CD4-positive, alpha-beta T cell treated with Interleukin-15 for 1 hour (primary cell): Measurements from ENCODE around the gene NDUFA7.
A peak's percentile ranks its signal among the peaks of the same experiment; 100 is the strongest.
"Not testable (repeated sequence)": the region's sequence is repeated elsewhere in the genome, so short reads cannot be mapped to it uniquely, and the experiment has no call there.

Source experiments
- DNase-seq: peaks from one replicate; pipeline ENCODE4 v3.0.0-alpha.2; 2020

Gene NDUFA7

DNA sequence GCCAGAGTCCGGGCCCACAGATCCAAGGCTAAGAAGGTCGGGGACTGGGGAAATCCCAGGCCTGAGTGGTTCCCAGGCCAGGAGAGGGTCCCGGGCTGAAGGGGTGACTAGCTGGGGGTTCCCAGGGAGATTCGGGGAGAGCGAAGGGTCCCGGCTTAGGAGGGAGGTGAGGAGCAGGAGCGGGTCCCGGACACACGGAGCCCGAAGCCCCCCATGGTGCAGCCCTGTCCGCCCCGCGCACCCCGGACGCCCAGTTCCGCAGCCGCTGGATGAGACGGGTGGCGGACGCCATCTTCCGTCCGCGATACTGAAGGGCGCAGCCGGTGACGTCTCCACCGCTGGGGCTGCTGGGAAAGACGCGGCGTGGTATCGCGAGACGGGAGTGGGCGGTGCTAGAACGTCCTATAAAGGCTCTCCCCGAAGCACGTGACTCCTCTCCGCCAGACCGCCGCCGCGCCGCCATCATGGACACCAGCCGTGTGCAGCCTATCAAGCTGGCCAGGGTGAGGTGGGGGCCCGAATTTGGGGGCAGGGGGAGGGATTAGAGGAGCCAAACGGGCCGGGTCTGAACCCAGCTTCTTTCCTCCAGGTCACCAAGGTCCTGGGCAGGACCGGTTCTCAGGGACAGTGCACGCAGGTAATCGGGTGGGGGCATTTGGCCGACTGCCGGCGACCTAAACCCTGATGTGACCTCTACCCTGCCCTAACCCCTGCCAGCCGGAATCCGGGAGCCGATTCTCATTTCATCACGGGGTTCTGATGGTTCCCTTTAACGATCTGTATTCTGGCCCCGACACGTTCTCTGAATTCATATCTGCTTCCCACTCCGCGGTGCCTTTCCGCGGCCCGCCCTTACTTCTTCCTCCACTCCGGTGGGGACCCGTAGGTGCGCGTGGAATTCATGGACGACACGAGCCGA is at the start of gene NDUFA7, which contains the start of gene RPS28:
NDUFA7 (minus strand) TSS at position 309 of the 919 bp plus-strand sequence; CDS start at position 292, 17 bp downstream.
RPS28 (plus strand) TSS at position 430 of the 919 bp plus-strand sequence; CDS start at position 465, 35 bp downstream.
- DNase-seq: peak; percentile 96

DNA sequence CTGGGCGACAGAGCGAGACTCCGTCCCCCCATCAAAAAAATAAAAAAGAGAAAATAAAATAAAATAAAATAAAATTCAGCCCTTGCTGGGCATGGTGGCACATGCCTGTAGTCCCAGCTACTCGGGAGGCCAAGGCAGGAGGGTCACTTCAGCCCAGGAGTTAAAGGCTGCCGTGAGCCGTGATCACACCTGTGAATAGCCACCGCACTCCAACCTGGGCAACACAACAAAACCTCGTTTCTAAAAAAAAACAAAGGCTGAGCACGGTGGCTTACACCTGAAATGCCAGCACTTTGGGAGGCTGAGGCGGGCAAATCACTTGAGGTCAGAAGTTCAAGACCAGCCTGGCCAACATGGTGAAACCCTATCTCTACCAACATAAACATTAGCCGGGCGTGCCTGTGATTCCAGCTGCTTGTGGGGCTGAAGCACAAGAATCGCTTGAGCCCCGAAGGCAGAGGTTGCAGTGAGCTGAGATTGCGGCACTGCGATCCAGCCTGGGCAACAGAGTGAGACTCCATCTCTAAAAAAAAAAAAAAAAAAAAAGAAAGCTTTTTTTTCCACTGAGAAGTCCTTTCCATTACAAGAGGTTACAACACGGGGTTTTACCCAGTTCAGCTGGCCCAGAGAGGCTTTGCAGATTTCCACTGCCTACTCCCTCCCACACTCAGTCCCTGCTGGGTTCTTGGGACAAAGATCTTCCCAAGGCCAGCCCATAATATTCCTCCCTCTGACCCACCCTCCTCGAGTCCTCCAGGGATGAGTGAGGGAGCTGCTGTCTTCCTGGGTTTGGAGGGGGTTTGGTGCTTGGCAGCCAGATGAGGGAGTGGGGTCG is 49.2 kb upstream of the NDUFA7 start:
- no peak for DNase-seq

DNA sequence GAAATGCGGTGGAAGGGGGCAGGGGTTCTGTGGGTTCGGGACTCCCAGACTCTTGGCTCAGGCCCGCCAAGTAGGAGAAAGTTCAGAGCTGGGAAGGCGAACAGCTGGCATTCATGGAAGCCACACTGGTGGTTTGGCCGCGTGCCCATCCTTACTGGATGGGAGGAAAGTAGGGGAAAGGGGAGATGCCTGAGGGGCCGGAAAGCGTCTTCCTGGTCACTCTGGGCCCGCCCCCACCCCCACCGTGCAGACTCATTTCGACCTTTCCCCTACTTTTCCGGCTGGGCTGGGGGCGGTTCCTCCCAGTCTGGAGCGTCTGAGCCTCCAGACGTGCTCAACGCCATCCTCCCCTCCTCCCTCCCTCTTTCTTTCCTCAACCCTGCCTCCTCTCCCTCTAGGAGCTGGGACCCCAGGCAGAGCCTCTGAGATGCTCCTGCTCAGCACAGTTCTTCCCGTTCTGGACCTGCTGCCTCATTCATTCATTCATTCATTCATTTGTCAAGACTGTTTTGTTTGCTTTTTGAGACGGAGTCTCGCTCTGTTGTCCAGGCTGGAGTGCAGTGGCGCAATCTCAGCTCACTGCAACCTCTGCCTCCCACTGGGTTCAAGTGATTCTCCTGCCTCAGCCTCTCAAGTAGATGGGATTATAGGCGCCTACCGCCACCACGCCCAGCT is 46.3 kb upstream of the NDUFA7 start:
- no peak for DNase-seq

DNA sequence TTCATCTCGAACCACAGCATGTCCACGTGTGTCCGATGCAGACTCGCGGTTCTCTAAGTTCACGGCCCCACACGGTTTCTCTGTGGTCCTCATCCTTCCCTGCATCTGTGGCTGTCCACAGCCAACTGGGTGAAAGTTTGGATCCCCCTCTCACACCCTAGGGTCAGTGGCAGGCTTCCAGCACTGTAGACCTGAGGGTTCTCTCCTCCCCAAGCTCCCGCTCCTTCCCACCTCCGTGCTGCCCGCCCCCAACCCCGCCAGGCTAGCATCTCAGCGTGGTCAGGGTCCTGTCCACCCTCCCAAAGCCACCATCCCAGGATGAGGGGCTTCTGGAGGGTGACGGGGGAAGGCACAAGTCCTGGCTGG is 45.8 kb upstream of the NDUFA7 start:
- DNase-seq: no peak

DNA sequence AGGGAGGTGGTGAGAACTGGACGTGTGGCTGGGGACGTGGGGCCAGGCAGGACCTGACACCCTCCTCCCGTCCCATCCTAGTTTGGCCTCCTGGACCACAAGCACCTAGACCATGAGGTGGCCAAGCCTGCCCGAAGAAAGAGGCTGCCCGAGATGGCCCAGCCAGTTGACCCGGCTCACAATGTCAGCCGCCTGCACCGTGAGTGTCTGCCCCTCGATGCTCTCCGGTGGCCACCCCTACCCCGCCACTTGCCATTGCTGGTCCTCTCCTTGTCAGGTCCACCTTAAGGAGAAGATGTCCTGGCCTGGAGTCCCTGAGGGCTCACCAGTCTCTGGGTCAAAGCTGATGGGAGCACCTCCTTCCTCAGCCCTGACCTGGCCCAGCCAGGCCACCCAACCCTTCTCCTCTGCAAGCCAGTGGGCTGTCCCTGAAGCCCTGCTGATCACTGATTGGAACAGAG is 45.0 kb upstream of the NDUFA7 start:
- DNase-seq: no peak

DNA sequence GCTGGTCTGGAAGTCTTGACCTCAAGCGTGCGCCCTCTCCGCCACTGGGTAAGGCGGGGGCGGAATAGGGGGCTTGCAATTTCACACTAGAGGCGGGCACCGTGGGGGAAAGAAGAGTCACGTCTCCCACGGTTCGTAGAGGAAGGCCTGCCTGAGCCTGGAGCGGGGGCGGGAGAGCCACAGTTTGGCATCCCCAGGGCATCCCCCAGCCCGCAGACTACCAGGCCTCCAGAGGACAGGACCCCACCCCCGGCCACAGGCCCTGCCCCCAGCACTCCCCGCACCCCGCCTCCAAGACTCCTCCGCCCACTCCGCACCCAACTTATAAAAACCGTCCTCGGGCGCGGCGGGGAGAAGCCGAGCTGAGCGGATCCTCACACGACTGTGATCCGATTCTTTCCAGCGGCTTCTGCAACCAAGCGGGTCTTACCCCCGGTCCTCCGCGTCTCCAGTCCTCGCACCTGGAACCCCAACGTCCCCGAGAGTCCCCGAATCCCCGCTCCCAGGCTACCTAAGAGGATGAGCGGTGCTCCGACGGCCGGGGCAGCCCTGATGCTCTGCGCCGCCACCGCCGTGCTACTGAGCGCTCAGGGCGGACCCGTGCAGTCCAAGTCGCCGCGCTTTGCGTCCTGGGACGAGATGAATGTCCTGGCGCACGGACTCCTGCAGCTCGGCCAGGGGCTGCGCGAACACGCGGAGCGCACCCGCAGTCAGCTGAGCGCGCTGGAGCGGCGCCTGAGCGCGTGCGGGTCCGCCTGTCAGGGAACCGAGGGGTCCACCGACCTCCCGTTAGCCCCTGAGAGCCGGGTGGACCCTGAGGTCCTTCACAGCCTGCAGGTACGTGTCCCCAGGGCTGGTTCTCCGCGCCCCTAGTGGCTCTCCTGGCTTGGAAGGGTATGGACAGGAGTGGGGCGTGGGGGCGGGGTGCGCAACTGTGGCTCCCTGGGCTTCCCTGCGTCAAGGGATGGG is 42.9 kb upstream of the NDUFA7 start, which contains the start of gene ANGPTL4:
ANGPTL4 (plus strand) TSS at position 353 of the 969 bp plus-strand sequence; CDS start at position 520, 167 bp downstream.
- peak; percentile 27 for DNase-seq

DNA sequence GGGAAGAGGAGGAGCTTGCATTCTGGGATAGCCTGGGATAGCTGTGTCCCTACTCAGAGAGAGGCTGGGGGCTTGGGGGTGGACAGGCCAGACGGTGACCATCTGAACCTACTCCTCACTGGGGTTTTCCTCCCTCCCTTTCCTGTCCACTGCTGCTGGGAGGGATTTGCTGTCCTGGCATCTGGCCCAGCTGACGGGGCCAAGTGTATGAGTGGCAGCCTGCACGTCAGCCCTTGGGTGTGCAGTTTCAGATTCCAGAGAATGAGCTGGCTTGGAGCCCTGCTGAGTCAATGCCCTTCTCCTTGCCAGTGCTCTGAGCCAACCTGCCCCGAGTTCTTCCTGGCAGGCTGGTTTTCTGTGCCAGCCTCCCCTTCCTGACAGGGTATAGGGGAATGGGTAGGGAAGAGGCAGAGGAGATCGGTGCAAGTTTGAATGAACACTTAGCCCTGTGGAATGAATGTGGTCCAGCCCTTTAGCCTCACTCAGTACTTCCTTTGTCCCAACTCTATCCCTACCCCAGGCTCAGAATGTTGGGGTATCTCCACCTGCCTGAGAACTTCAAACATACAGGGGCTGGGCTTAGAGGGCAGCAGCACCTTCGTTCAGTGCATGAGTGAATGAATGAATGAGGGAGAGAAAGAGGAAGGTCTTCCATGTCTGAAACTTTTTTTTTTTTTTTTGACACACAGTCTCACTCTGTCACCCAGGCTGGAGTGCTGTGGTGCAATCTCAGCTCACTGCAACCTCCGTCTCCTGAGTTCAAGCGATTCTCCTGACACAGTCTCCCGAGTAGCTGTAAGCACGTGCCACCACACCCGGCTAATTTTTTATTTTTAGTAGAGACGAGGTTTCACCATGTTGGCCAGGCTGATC is 41.0 kb upstream of the NDUFA7 start:
- DNase-seq: no peak

DNA sequence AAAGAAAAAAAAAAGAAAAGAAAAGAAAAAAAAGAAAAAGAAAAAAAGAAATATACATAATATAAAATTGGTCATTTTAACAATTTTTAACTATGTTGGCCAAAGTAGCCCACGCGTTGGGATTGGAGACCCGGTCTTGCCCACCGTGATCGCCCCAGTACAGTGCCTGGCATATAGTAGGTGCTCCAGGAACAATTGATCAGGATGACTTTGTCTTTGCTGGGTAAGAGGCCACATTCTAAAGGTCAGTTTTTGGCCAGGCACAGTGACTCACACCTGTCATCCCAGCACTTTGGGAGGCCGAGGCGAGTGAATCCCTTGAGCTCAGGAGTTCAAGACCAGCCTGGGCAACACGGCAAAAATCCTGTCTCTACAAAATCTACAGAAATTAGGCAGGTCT is 39.0 kb upstream of the NDUFA7 start:
- DNase-seq: no peak

DNA sequence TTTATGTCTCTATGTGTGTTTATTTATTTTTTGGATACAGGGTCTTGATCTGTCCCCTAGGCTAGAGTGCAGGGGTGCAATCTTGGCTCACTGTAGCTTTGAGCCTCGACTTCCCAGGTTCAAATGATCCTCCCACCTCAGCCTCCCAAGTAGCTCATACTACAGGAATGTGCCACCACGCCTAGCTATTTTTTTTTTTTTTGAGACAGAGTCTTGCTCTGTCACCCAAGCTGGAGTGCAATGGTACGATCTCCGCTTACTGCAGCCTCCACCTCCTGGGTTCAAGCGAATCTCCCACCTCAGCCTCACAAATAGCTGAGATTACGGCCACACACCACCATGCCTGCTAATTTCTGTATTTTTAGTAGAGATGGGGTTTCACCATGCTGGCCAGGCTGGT is 37.8 kb upstream of the NDUFA7 start:
- no peak for DNase-seq

DNA sequence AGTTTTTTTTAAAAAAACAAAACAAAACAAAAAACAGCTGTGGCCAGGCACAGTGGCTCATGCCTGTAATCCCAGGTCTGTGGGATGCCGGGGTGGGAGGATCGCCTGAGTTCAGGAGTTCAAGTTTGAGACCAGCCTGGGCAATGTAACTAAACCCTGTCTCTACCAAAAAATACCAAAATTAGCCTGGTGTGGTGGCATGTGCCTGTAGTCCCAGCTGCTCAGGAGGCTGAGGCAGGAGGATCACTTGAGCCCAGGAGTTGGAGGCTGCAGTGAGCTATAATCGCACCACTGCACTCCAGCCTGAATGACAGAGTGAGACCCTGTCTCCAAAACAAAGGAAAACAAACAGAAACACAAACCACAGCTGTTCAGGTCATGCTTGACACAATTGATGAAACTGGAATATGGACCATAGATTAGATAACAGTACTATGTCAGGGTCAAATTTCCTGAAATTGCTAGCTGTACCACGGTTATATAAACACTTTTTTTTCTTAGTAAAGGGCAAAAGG is 35.9 kb upstream of the NDUFA7 start:
- DNase-seq: no peak

DNA sequence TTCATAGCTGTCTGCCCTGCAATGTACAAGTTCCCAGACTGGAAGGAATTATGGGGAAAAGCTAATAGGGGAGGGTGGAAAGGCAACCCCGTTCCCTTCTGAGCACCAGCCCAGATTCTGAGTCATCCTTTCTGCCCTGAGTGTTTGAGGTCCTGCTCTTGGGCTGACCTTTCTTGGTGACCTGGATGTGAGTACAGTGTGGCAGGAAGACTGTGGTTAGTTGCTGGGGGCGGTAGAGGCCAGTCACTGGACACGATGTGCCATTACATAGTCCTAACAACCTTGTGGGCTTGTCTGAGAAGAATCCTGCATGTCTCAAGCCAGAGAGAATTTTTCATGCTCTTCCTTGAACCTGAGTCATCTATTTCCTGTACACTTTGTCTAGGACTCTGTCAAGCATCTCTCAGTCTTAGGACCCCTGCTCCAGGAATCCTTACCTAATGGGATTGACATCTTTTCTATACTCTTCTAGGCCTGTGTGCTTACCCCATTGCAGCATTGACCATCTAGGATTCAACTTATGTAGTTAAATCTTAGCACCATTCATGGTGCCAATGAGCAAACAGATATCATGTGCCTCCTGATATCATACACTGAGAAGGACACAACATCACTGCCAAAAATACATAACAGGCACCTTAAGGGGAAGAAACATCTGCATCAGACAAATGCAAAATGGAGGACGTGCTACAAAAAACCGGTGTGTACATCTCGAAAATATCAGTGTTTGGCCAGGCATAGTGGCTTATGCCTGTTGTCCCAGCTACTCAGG is 34.6 kb upstream of the NDUFA7 start:
- peak; percentile 21 for DNase-seq

DNA sequence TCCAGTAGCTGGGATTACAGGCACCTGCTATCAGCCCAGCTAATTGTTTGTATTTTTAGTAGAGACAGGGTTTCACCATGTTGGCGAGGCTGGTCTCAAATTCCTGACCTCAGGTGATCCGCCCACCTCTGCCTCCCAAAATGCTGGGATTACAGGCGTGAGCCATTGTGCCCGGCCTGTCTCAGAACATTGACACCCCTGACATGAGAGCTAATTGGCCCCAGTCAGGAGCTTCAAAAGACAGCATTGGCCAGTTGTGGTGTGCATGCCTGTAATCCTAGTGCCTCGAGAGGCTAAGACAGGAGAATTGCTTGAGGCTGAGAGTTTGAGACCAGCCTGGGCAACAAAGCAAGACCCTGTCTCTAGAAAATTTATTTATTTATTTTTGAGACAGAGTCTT is 31.7 kb upstream of the NDUFA7 start:
- DNase-seq: not testable (repeated sequence)

DNA sequence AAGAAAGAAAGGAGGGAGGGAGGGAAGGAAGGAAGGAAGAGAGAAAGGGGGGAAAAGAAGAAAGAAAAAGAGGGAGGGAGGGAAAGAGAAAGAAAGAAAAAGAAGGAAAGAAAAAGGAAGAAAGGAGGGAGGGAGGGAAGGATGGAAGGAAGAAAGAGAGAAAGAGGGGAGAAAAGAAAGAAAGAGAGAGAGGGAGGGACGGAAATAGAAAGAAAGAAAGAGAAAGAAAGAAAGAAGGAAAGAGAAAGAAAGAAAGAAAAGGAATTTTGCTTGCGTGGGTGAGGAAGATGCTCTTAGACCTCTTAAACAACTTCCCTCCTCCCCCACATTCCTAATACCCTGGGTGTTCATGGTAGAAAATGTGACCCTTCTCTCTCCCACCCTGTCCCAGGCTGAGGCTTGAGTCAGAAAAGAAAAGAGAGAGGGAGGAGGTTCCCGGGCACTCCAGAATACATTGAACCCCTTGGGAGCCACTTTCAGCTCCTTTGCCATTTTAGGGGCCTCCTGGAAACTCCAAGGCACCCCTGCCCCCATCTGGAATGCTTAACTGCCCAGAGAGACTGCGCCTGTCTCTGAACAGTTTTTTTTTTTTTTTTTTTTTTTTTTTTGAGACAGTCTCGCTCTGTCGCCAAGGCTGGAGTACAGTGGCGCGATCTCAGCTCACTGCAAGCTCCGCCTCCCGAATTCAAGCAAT is 31.1 kb upstream of the NDUFA7 start:
- no peak for DNase-seq

DNA sequence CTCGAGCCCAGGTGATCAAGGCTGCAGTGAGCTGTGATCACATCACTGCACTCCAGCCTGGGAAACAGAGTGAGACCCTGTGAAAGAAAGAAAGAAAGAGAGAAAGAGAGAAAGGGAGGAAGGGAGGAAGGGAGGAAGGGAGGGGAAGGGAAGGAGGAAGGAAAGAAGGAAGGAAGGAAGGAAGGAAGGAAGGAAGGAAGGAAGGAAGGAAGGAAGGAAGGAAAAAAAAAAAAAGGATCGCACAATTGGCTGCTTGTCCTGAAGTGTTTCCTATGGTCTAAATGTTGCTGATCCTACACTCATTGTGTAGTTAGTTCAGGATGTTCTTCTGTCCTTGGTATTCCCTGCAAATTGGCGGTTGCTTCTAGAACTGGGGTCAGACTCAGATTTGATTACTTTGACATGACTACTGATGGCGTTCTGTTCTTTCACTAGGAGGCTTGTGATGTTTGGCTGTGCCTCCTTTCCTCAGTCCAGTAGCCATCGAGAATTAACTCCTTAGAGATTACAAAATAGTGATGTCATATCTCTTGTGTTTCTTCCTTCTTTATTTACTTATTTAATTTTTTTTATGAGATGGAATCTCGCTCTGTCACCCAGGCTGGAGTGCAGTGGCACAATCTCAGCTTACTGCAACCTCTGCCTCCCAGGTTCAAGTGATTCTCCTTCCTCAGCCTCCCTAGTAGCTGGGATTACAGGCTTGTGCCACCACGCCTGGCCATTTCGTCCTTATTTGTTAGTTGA is 28.6 kb upstream of the NDUFA7 start:
- not testable (repeated sequence) for DNase-seq

DNA sequence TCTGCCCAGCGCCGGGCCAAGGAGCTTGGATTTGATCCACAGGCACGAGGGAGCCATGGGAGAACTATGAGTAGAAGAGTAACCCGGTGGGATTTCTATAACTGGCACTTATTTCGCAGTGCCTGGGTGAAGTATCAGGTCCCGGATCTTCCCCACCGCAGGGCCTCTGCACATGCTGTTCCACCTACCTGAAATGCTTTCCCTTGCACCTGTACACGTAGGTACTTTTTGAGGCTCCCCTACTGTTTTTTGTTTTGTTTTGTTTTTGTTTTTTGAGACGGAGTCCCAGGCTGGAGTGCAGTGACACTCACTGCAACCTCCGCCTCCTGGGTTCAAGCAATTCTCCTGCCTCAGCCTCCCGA is 22.3 kb upstream of the NDUFA7 start:
- no peak for DNase-seq

DNA sequence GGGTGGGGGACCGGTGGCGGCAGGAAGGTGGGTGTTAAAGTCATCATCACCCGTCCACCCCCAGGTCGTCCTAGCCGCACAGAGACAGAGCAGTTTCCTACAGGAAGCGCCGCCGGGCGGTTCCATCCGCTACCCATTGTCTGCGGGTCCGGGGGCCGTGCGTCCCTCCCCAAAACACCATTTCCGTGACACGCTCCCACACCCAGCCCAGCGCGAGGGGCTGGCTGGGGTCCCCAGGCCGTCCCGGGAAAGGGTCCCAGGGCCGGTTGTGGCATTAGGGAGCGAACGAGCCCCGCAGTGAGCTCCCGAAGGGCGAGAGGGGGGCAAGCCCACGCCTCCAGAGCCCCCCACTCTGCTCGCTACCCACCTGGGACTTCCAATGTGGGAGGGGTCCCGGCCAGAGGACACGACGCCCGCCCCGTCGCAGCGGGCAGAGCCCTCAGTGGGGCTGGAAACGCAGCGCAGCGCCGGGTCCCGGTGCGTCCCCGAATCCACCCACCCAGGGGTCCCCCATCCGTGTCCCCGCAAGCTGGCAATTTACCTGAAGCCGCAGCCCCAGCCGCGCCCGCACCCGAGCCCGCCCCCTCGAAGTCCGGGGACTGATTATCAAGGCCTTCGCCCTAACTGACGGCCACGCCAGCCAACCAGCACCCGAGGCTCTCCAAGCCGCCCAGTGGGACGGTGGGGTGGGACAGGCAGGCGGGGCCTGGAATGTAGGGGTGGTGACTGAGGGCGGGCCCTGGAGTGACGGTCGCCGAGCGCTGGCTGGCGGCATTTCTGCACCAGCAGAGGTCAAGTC is 21.7 kb upstream of the NDUFA7 start, which contains the start of gene KANK3:
KANK3 (minus strand) TSS at position 579 of the 799 bp plus-strand sequence. CDS start 5,434 bp downstream, outside the sequence.
- peak; percentile 94 for DNase-seq

DNA sequence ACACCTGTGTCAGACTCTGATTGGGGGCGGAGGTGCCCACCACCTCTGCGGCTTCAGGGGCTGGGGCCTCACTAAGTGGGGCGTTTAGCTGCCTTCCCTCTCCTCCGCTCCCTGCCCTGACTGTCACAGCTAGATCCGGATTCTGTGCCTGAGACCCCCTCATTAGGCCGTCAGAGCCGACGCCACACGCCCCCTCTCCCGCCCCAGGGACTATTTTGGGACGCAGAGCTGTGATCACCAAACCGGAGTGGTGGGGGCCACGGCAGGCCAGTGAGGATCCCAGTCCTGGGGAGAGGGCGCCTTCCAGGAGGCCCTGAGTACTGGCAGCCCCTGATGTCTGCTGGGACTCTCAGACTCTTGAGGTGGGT is 21.1 kb upstream of the NDUFA7 start:
- DNase-seq: no peak
